Caco-2 (cell line): ENCODE results near the gene PITPNB. TPM values are rescaled to one million over a fixed set of nuclear protein-coding genes. Genes with fewer than 3 reads are reported as not detected.

Experiments used
- BruUV-seq: library from RNA; stranded (reverse); fragments of 400-500 nt; replicated peaks from 2 replicates; lab custom pipeline; 2021; lab: Mats Ljungman, UMichigan
- CTCF ChIA-PET: fragments of 300-600 bp; sonication (Branson Sonifier 250); formaldehyde crosslinking; loops from one replicate; lab custom pipeline; 2022; ENCODE audit warnings: antibody characterized with exemption; lab: Charles Lee
- POLR2A ChIA-PET: fragments of 300-600 bp; sonication (Branson Sonifier 250); formaldehyde crosslinking; loops from one replicate; lab custom pipeline; 2022; ENCODE audit warnings: antibody characterized with exemption; lab: Charles Lee
- DNase-seq, 2 experiments: peaks; one replicate each; pipeline versions ENCODE4 v3.0.0 to v3.0.0-alpha.2; 2020 to 2022
- H3K27me3 ChIP-seq: replicated peaks from 2 replicates; pipeline ENCODE4 v1.6.0; 2011; ENCODE audit warnings: low read length; ENCODE audit not compliant: control insufficient read depth, insufficient read depth
- H3K36me3 ChIP-seq: 2 replicates; pipeline ENCODE4 v1.5.1; 2011; ENCODE audit warnings: low read length; ENCODE audit not compliant: control insufficient read depth, insufficient read depth
- H3K4me1 ChIP-seq: fragments of 250-450 bp; sonication (Bioruptor Pico); 2 replicates; pipeline ENCODE4 v1.5.1; 2020; ENCODE audit warnings: mild to moderate bottlenecking
- H3K4me3 ChIP-seq: 2 replicates; pipeline ENCODE4 v1.5.1; 2011; ENCODE audit warnings: low read depth, mild to moderate bottlenecking, control low read depth, low read length
- H3K9me3 ChIP-seq: fragments of 250-450 bp; sonication (Bioruptor Pico); 2 replicates; pipeline ENCODE4 v1.5.1; 2020; ENCODE audit warnings: mild to moderate bottlenecking, moderate library complexity
- H3K27ac Mint-ChIP-seq: one replicate; pipeline ENCODE4 v1.8.0; 2022; ENCODE audit warnings: mixed read lengths; ENCODE audit not compliant: unreplicated experiment
- H3K27me3 Mint-ChIP-seq: one replicate; pipeline ENCODE4 v1.8.0; 2022; ENCODE audit warnings: mixed read lengths; ENCODE audit not compliant: insufficient read depth, unreplicated experiment
- H3K36me3 Mint-ChIP-seq: one replicate; pipeline ENCODE4 v1.8.0; 2022; ENCODE audit warnings: mild to moderate bottlenecking, mixed read lengths; ENCODE audit not compliant: insufficient read depth, unreplicated experiment
- H3K4me1 Mint-ChIP-seq: one replicate; pipeline ENCODE4 v1.8.0; 2022; ENCODE audit warnings: low read depth, mixed read lengths; ENCODE audit not compliant: unreplicated experiment
- H3K4me3 Mint-ChIP-seq: one replicate; pipeline ENCODE4 v1.8.0; 2022; ENCODE audit warnings: mild to moderate bottlenecking, moderate library complexity, mixed read lengths; ENCODE audit not compliant: unreplicated experiment
- H3K9me3 Mint-ChIP-seq: one replicate; pipeline ENCODE4 v1.8.0; 2022; ENCODE audit warnings: mixed read lengths; ENCODE audit not compliant: unreplicated experiment
- CTCF ChIP-seq, 2 experiments: fragments of 200-600 bp in 1 of 2; IDR thresholded peaks; 1 replicate in 1 of 2; 2 replicates in 1 of 2; pipeline versions ENCODE4 v1.5.1 to v1.8.0; 2011 to 2022; ENCODE audit warnings: antibody characterized with exemption in 1 of 2, control low read depth in 1 of 2, inconsistent platforms in 1 of 2, low read depth in 1 of 2, low read length in 1 of 2, mild to moderate bottlenecking in 1 of 2, moderate library complexity in 1 of 2; ENCODE audit not compliant: insufficient read depth in 1 of 2, severe bottlenecking in 1 of 2, unreplicated experiment in 1 of 2
- intact Hi-C: fragments of 100-400 bp; cut with micrococcal nuclease; formaldehyde crosslinking; loops from one replicate; pipeline ENCODE4 v1.10.0; 2022; ENCODE audit not compliant: unreplicated experiment
- total RNA-seq: library from RNA; stranded (reverse); gene quantifications from 2 replicates; pipeline ENCODE4 v1.2.3, GENCODE V29; 2022

PITPNB gene
- total RNA-seq, 1 experiment from 2014 or later: 81.7 TPM

- H3K4me3 Mint-ChIP-seq: no peak overlapping the region
- H3K36me3 Mint-ChIP-seq: peaks cover 24% of the 10 kb centered on the region
- no peaks in the 10 kb centered on the region for H3K27me3 ChIP-seq
- no peak for DNase-seq
- H3K27me3 Mint-ChIP-seq: no peaks in the 10 kb centered on the region
- no TSS peak for BruUV-seq
- POLR2A ChIA-PET: no interaction called here
- H3K4me3 ChIP-seq: no peak overlapping the region
- no peak for TF ChIP-seq CTCF (IDR thresholded peaks at IDR 0.05; ENCODE audit: insufficient read depth in 1 of 2, low read depth in 1 of 2, low read length in 1 of 2, severe bottlenecking in 1 of 2, unreplicated experiment in 1 of 2)
- no peaks in the 10 kb centered on the region for H3K4me1 Mint-ChIP-seq
- no peaks in the 10 kb centered on the region for H3K4me1 ChIP-seq
- no peaks in the 10 kb centered on the region; the same call in 1 of the 2 replicates for H3K36me3 ChIP-seq
- H3K27ac Mint-ChIP-seq: no peak overlapping the region
- no peaks in the 10 kb centered on the region for H3K9me3 Mint-ChIP-seq
- no peaks in the 10 kb centered on the region for H3K9me3 ChIP-seq
- CTCF ChIA-PET: no interaction called here
- intact Hi-C loops: no loop called here
Measured at GRCh38 chr22:27844656-27845591, 74.1 kb downstream of the PITPNB start.

GRCh38 chr22:27844256-27844655 is 74.8 kb downstream of the PITPNB start:
- intact Hi-C loops: no loop called here
- ChIA-PET POLR2A (interaction anchor here (0.6 kb wide), 1 partner anchor 184 kb away, joined by 3 read pairs; no protein-coding TSS in a partner anchor), CTCF (no interaction called here)
- H3K9me3 Mint-ChIP-seq: no peaks in the 10 kb centered on the region
- H3K36me3 Mint-ChIP-seq: peaks cover 19% of the 10 kb centered on the region
- Histone ChIP-seq H3K27me3 (no peaks in the 10 kb centered on the region), H3K4me1 (no peaks in the 10 kb centered on the region), H3K9me3 (no peaks in the 10 kb centered on the region), H3K36me3 (no peaks in the 10 kb centered on the region; the same call in 1 of the 2 replicates), H3K4me3 (no peak overlapping the region)
- H3K4me1 Mint-ChIP-seq: no peaks in the 10 kb centered on the region
- no peak for DNase-seq
- no TSS peak for BruUV-seq
- no peak for TF ChIP-seq CTCF (IDR thresholded peaks at IDR 0.05; ENCODE audit: insufficient read depth in 1 of 2, low read depth in 1 of 2, low read length in 1 of 2, severe bottlenecking in 1 of 2, unreplicated experiment in 1 of 2)
- H3K4me3 Mint-ChIP-seq: no peak overlapping the region
- no peaks in the 10 kb centered on the region for H3K27me3 Mint-ChIP-seq
- H3K27ac Mint-ChIP-seq: no peak overlapping the region

DNA sequence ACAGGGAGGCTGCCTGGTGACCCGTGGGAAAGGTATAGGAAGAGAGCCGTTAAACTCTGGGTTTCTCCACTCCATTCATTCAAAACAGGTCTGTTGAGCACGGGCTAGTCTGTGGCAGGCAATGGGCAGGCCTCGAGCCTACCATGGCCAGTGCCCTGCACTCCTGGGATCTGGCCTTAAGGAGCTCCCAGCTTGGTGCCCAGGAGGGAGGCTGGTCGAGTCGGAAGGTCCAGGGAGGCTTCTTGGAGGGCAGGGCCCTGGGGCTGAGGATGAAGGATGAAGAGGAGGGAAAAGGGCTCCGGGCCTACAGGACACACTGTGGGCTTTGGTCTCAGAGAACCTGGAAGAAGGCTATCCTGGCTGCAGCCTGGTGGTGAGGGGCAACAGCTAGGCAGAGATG is 75.6 kb downstream of the PITPNB start:
- Histone ChIP-seq H3K27me3 (no peaks in the 10 kb centered on the region), H3K36me3 (no peaks in the 10 kb centered on the region), H3K4me1 (no peaks in the 10 kb centered on the region), H3K9me3 (no peaks in the 10 kb centered on the region), H3K4me3 (no peak overlapping the region)
- Mint-ChIP-seq H3K4me1 (no peaks in the 10 kb centered on the region), H3K27me3 (no peaks in the 10 kb centered on the region), H3K27ac (peak overlapping the region; percentile 22), H3K36me3 (peaks cover 17% of the 10 kb centered on the region), H3K4me3 (no peak overlapping the region), H3K9me3 (no peaks in the 10 kb centered on the region)
- TF ChIP-seq CTCF (IDR thresholded peaks at IDR 0.05; ENCODE audit: insufficient read depth in 1 of 2, low read depth in 1 of 2, low read length in 1 of 2, severe bottlenecking in 1 of 2, unreplicated experiment in 1 of 2): no peak
- intact Hi-C loops: no loop called here
- no peak for DNase-seq
- ChIA-PET CTCF (no interaction called here), POLR2A (interaction anchor here (0.6 kb wide), 1 partner anchor 183 kb away, joined by 3 read pairs; no protein-coding TSS in a partner anchor)
- no TSS peak for BruUV-seq
